VCaP (cell line): Measurements from ENCODE around the gene MASP2.

Experiments
- H3K27ac ChIP-seq: fragments of 450-650 bp; 2 replicates; pipeline ENCODE4 v1.5.1; 2017
- CTCF ChIP-seq: fragments of 450-650 bp; conservative IDR thresholded peaks from 2 replicates; pipeline ENCODE4 v1.5.1; 2017; ENCODE audit warnings: mild to moderate bottlenecking, moderate library complexity

MASP2 gene

GRCh38 chr1:11061652-11062365, 14.8 kb upstream of the MASP2 start:
- no peak for TF ChIP-seq CTCF
- H3K27ac ChIP-seq = peak overlapping the region; percentile 91

DNA sequence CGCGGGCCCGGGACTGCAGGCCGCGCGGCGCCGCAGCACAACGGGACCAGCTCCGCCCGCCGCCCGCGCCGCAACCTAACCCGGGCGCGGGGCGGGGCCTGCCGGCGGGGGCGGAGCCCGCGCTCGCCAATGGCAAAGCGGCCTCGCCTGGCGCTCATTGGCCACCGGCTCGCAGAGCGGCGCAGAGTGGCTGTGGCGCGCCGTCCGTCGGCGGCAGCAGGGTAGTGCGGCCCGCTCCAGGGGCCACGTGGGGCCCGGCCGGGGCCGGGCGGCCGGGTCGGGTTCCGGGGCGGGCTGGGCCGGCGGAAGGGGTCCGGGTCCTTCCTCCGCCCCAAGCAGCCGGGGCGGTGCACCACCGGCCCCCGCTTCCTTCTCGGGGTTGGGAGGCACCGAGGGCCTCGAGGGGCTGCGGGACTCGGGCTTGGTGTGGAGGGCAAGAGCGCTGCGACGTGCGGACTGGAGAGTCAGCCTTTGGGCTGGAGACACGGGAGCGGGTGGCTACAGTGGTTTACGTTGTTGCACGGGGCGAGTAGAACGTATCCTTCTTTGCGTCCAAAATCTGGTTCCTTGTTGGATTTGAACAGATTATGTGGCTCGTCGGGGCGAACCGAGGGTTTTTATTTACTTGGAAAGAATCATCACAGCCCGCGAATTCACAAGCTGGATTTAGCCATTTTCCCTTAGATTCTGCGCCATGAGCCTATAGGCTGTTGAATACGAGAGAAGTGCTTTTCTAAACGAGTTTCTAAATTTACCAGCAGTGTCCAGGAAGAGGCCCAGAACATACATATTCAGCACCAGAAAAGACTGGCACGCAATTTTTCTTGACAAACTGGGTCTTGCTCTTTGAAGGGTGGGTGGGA, 13.2 kb upstream of the MASP2 start, which contains the start of gene SRM:
Gene SRM (minus strand): TSS at position 51 of the 863 bp plus-strand sequence. CDS start 75 bp downstream, outside the sequence.
- no peak for TF ChIP-seq CTCF
- H3K27ac ChIP-seq = peak within 1 kb of the TSS; percentile 91

DNA sequence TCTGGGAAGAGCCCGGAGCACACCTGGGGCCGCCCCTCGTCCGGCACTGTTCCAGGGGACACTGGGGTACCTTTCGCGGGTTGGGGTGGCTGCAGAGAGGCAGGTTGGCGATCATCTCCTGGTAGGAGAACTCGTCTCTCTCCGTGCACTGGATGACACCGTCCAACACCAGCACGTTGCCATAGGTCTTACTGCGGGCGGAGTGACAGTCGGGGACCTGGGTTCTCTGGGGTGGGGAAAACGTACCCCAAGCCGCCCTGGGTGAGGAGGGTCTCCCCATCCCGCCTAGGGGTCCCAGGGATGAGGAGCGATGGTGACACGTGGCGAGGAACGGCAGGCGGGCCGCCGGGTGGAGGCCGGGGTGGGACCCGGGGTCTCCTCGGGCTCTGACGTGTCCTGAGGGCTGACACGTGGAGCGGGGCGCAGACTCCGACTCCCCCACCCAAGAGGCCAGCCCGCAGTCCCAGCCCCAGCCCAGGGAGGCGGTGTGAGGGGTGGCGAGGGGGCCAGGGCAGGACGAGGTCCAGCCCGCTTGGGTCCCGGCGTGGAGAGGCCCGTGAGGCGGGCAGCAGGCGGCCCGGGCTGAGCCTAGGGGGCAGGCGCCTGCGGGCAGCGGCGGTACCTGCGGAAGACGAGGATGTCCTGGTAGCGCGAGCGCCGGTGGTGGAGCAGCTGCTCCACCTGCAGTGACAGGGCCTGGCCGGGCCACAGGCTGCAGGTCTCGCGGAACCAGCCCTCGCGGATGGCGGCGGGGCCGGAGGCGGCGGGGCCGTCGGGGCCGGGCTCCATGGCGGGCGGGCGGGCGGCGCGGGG, 12.3 kb upstream of the MASP2 start:
- peak overlapping the region; percentile 91 for H3K27ac ChIP-seq
- peak; percentile 15; the same call in 1 of the 2 replicates for TF ChIP-seq CTCF

GRCh38 chr1:11058595-11059154, 11.6 kb upstream of the MASP2 start:
- peak overlapping the region; percentile 91 for H3K27ac ChIP-seq
- no peak for TF ChIP-seq CTCF

GRCh38 chr1:11058026-11058425, 11.0 kb upstream of the MASP2 start:
- no peak for TF ChIP-seq CTCF
- H3K27ac ChIP-seq = peak overlapping the region; percentile 91; the same call in 1 of the 2 replicates

- H3K27ac ChIP-seq = no peak overlapping the region
- no peak for TF ChIP-seq CTCF
Observed at GRCh38 chr1:11057477-11057876, 10.4 kb upstream of the MASP2 start.
